OCI-LY1 (cell line): ENCODE data around the gene PITPNM1.

Experiments
- EZH2 ChIP-seq: fragments of 200-600 bp; sonication (generic), shearing (Covaris generic); IDR thresholded peaks from 2 replicates; pipeline ENCODE4 v1.8.0; 2017; ENCODE audit warnings: borderline replicate concordance, mixed run types, mild to moderate bottlenecking, antibody characterized with exemption, low read length, moderate library complexity, mixed read lengths
- TF ChIP-seq, protein P1 (sequence below): fragments of 200-600 bp; sonication (generic), shearing (Covaris generic); IDR thresholded peaks from 2 replicates; pipeline ENCODE4 v1.5.1; 2017; ENCODE audit warnings: mild to moderate bottlenecking, antibody characterized with exemption, low read length, moderate library complexity, mixed read lengths

DNA sequence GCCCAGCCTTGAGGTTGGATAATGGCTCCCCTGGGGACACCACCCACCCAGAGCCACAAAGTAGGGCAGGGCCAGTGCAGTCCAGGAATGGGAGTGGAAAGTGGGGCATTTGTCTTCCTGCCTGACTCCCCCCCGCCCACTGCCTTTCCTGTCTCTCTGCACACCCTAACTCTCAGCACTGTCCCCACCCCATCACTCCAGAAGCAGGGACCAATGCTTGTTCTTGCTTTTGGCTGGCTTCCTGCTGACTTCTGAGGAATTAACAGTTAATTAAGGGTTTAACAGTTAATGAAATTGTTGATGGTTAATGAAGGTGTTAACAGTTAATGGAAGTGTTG, 4.7 kb downstream of the PITPNM1 start:
- no peak for TF ChIP-seq EZH2
- TF ChIP-seq, protein P1, sequence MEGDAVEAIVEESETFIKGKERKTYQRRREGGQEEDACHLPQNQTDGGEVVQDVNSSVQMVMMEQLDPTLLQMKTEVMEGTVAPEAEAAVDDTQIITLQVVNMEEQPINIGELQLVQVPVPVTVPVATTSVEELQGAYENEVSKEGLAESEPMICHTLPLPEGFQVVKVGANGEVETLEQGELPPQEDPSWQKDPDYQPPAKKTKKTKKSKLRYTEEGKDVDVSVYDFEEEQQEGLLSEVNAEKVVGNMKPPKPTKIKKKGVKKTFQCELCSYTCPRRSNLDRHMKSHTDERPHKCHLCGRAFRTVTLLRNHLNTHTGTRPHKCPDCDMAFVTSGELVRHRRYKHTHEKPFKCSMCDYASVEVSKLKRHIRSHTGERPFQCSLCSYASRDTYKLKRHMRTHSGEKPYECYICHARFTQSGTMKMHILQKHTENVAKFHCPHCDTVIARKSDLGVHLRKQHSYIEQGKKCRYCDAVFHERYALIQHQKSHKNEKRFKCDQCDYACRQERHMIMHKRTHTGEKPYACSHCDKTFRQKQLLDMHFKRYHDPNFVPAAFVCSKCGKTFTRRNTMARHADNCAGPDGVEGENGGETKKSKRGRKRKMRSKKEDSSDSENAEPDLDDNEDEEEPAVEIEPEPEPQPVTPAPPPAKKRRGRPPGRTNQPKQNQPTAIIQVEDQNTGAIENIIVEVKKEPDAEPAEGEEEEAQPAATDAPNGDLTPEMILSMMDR, result no peak
